ENCODE data around the gene AK3. TPM values are rescaled to one million over a fixed set of nuclear protein-coding genes. Genes with fewer than 3 reads are reported as not detected.

The AK3 gene
- total RNA-seq, 1 experiment from 2014 or later, result 79.2 TPM

DNA sequence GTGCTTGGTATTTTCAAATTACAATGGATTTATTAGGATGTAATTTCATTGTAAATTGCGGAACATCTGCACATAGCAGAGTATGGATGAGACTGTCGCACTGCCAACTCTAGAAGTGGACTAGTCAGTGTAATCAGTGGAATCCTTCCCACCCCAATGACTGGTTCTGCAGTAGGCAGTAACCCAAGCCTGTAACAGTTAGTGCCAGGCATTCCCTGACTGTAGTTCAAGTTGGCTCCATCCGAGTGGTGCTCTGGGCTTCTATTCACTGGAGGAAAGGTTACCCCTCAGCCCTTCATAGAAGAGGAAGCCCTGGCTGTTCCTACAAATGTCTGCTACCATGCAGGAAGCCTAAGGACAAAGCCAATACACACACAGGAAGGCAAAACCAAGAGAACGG lies 23.2 kb downstream of the AK3 start:
- Histone ChIP-seq H3K4me1 (ENCODE audit: insufficient read depth, low read length) (no peaks in the 10 kb centered on the region), H3K79me2 (ENCODE audit: low read length) (no peaks in the 10 kb centered on the region), H3K9me3 (ENCODE audit: low read length) (no peaks in the 10 kb centered on the region), H3K9me2 (replicated peaks; ENCODE audit: low read length) (no peaks in the 10 kb centered on the region), H3K27ac (ENCODE audit: low read length) (no peak overlapping the region), H2AFZ (ENCODE audit: low read length) (no peak overlapping the region), H3F3A (ENCODE audit: low read length, unreplicated experiment) (no peaks in the 10 kb centered on the region), H3K4me3 (ENCODE audit: low read length) (no peak overlapping the region), H3K27me3 (ENCODE audit: low read length) (no peaks in the 10 kb centered on the region), H4K20me1 (ENCODE audit: low read length) (no peaks in the 10 kb centered on the region), H3K4me2 (ENCODE audit: low read length) (no peak overlapping the region), H3K36me3 (ENCODE audit: low read depth, low read length) (peaks cover 13% of the 10 kb centered on the region), H3K9ac (ENCODE audit: low read length) (no peak overlapping the region)
- ChIA-PET POLR2A (ENCODE audit: unreplicated experiment) (no interaction called here), CTCF (no interaction called here)
- TF ChIP-seq EZH2phosphoT487 (IDR thresholded peaks at IDR 0.05; ENCODE audit: borderline replicate concordance, low read length), result no peak
- no peak for TF ChIP-seq EZH2 (IDR thresholded peaks at IDR 0.05; ENCODE audit: low read length, unreplicated experiment)
- TF ChIP-seq, protein P1, sequence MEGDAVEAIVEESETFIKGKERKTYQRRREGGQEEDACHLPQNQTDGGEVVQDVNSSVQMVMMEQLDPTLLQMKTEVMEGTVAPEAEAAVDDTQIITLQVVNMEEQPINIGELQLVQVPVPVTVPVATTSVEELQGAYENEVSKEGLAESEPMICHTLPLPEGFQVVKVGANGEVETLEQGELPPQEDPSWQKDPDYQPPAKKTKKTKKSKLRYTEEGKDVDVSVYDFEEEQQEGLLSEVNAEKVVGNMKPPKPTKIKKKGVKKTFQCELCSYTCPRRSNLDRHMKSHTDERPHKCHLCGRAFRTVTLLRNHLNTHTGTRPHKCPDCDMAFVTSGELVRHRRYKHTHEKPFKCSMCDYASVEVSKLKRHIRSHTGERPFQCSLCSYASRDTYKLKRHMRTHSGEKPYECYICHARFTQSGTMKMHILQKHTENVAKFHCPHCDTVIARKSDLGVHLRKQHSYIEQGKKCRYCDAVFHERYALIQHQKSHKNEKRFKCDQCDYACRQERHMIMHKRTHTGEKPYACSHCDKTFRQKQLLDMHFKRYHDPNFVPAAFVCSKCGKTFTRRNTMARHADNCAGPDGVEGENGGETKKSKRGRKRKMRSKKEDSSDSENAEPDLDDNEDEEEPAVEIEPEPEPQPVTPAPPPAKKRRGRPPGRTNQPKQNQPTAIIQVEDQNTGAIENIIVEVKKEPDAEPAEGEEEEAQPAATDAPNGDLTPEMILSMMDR (conservative IDR thresholded peaks at IDR 0.05; ENCODE audit: low read depth, low read length), result no peak
- intact Hi-C loops (cut with micrococcal nuclease), result no loop called here
- no peak for DNase-seq
- no peak for ATAC-seq
- BruUV-seq (replicated peaks), result no TSS peak

DNA sequence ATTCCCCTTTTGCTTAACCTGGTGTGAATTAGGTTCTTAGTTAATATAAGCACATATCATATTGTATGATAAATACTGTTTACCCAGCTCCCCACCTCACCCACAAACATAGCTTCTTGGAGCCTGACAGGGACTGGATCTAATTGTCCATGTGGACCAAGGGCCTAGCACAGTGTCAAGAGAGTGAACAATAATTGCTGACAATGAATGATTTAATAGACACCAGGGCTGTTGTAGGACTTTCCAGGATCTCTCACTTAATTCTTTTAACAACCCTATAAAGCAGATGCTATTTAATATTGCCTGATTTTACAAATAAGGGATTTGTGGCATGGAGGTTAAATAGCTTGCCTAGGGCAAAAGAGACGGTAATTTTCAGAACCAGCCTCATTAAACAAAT lies 24.8 kb downstream of the AK3 start:
- CTCF ChIA-PET, result no interaction called here

DNA sequence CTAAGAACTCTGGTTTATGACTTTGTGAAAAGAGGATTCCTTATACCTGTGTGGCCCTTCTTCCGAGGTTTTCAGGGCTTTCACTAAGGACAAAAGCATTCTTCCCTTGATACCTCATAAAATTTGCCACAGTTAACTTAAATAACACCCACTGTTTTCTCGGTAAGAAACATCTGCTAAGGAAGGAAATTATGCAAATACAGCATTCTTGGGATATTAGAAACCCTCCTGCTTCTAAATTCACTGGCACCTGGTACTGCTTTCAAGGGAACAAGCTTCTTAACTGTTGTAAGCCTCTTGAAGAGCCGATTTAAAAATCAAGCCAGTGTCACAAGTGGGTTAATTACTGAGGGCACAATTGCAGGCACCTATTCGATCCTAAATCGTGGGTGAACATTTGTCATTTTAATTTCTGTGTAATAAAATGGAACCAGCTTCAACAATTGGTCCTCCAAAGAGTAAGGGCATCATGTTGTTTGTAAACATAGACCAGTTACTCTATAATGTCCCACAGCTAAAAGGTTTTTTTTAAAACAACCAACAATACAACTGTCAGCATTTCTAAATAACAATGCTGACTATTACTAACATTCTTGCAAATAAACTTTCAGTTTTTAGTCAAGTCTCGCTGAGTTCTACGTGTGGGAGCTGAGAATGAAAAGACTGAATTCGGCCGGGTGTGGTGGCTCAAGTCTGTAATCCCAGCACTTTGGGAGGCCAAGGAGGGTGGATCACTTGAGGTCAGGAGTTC lies 26.6 kb downstream of the AK3 start:
- Histone ChIP-seq H2AFZ (ENCODE audit: low read length) (no peak overlapping the region), H3F3A (ENCODE audit: low read length, unreplicated experiment) (no peaks in the 10 kb centered on the region), H3K4me1 (ENCODE audit: insufficient read depth, low read length) (no peaks in the 10 kb centered on the region), H4K20me1 (ENCODE audit: low read length) (no peaks in the 10 kb centered on the region), H3K9ac (ENCODE audit: low read length) (no peak overlapping the region), H3K27ac (ENCODE audit: low read length) (no peak overlapping the region), H3K4me3 (ENCODE audit: low read length) (no peak overlapping the region), H3K36me3 (ENCODE audit: low read depth, low read length) (peaks cover 16% of the 10 kb centered on the region), H3K27me3 (ENCODE audit: low read length) (no peaks in the 10 kb centered on the region), H3K9me2 (replicated peaks; ENCODE audit: low read length) (no peaks in the 10 kb centered on the region), H3K4me2 (ENCODE audit: low read length) (no peak overlapping the region), H3K79me2 (ENCODE audit: low read length) (no peaks in the 10 kb centered on the region), H3K9me3 (ENCODE audit: low read length) (no peaks in the 10 kb centered on the region)
- ChIA-PET POLR2A (ENCODE audit: unreplicated experiment) (no interaction called here), CTCF (no interaction called here)
- no peak for DNase-seq
- intact Hi-C loops (cut with micrococcal nuclease), result no loop called here
- no TSS peak for BruUV-seq (replicated peaks)
- TF ChIP-seq, protein P1 (conservative IDR thresholded peaks at IDR 0.05; ENCODE audit: low read depth, low read length), result no peak
- no peak for TF ChIP-seq EZH2phosphoT487 (IDR thresholded peaks at IDR 0.05; ENCODE audit: borderline replicate concordance, low read length)
- TF ChIP-seq EZH2 (IDR thresholded peaks at IDR 0.05; ENCODE audit: low read length, unreplicated experiment), result no peak
- ATAC-seq, result no peak

More for the DNA sequence above, 24.8 kb downstream of the AK3 start:
- no peak for ATAC-seq
- no peak overlapping the region for H2AFZ ChIP-seq (ENCODE audit: low read length)
- H3F3A ChIP-seq (ENCODE audit: low read length, unreplicated experiment), result no peaks in the 10 kb centered on the region
- peaks cover 13% of the 10 kb centered on the region for H3K36me3 ChIP-seq (ENCODE audit: low read depth, low read length)
- no peaks in the 10 kb centered on the region for H3K9me3 ChIP-seq (ENCODE audit: low read length)
- BruUV-seq (replicated peaks), result no TSS peak
- no peak for DNase-seq
- no peak overlapping the region for H3K9ac ChIP-seq (ENCODE audit: low read length)
- H3K9me2 ChIP-seq (replicated peaks; ENCODE audit: low read length), result no peaks in the 10 kb centered on the region
- no peak for TF ChIP-seq EZH2phosphoT487 (IDR thresholded peaks at IDR 0.05; ENCODE audit: borderline replicate concordance, low read length)
- TF ChIP-seq, protein P1 (conservative IDR thresholded peaks at IDR 0.05; ENCODE audit: low read depth, low read length), result no peak
- no peak for TF ChIP-seq EZH2 (IDR thresholded peaks at IDR 0.05; ENCODE audit: low read length, unreplicated experiment)
- no peaks in the 10 kb centered on the region for H4K20me1 ChIP-seq (ENCODE audit: low read length)
- POLR2A ChIA-PET (ENCODE audit: unreplicated experiment), result no interaction called here
- H3K4me2 ChIP-seq (ENCODE audit: low read length), result no peak overlapping the region
- no peak overlapping the region for H3K4me3 ChIP-seq (ENCODE audit: low read length)
- no peaks in the 10 kb centered on the region for H3K4me1 ChIP-seq (ENCODE audit: insufficient read depth, low read length)
- H3K79me2 ChIP-seq (ENCODE audit: low read length), result no peaks in the 10 kb centered on the region
- no peak overlapping the region for H3K27ac ChIP-seq (ENCODE audit: low read length)
- intact Hi-C loops (cut with micrococcal nuclease), result no loop called here
- H3K27me3 ChIP-seq (ENCODE audit: low read length), result no peaks in the 10 kb centered on the region
